KMS-11 (cell line): ENCODE data around the gene IL1F10.
"Not testable (repeated sequence)": the region's sequence is repeated elsewhere in the genome, so short reads cannot be mapped to it uniquely, and the experiment has no call there.

ENCODE experiments used
- H2AFZ ChIP-seq: fragments of 200-600 bp; sonication (generic); 2 replicates; pipeline ENCODE4 v1.6.1; 2016; ENCODE audit warnings: antibody characterized with exemption, mixed run types, low read depth
- H3K27ac ChIP-seq: fragments of 200-600 bp; sonication (generic); 2 replicates; pipeline ENCODE4 v1.6.1; 2016; ENCODE audit warnings: mild to moderate bottlenecking, mixed run types
- H3K27me3 ChIP-seq: fragments of 200-600 bp; sonication (generic); 2 replicates; pipeline ENCODE4 v1.6.1; 2017; ENCODE audit warnings: mild to moderate bottlenecking, low read depth, mixed run types, moderate library complexity; ENCODE audit not compliant: insufficient read depth
- H3K36me3 ChIP-seq: fragments of 200-600 bp; sonication (generic); 2 replicates; pipeline ENCODE4 v1.6.1; 2017; ENCODE audit warnings: mild to moderate bottlenecking, mixed run types; ENCODE audit not compliant: insufficient read depth
- H3K4me1 ChIP-seq: fragments of 200-600 bp; sonication (generic); 2 replicates; pipeline ENCODE4 v1.6.1; 2016; ENCODE audit warnings: mild to moderate bottlenecking, low read depth, mixed run types; ENCODE audit not compliant: poor library complexity, severe bottlenecking
- H3K4me2 ChIP-seq: fragments of 200-600 bp; sonication (generic); 2 replicates; pipeline ENCODE4 v1.7.0; 2016; ENCODE audit warnings: mild to moderate bottlenecking, mixed run types
- H3K4me3 ChIP-seq: fragments of 200-600 bp; sonication (generic); IDR thresholded peaks from 2 replicates; pipeline ENCODE4 v1.6.1; 2017; ENCODE audit warnings: low read depth, low read length, mixed read lengths; ENCODE audit not compliant: insufficient read depth
- H3K79me2 ChIP-seq: fragments of 200-600 bp; sonication (generic); 2 replicates; pipeline ENCODE4 v1.6.1; 2016; ENCODE audit warnings: low read depth, mixed run types; ENCODE audit not compliant: insufficient read depth
- H3K9ac ChIP-seq: fragments of 200-600 bp; sonication (generic); 2 replicates; pipeline ENCODE4 v1.6.1; 2016; ENCODE audit warnings: mild to moderate bottlenecking, mixed run types
- H4K20me1 ChIP-seq: fragments of 200-600 bp; sonication (generic); 2 replicates; pipeline ENCODE4 v1.6.1; 2016; ENCODE audit warnings: mild to moderate bottlenecking, mixed run types; ENCODE audit not compliant: insufficient read depth
- TF ChIP-seq, protein P1 (sequence below): fragments of 200-600 bp; sonication (generic); conservative IDR thresholded peaks from 2 replicates; pipeline ENCODE4 v1.6.1; 2017; ENCODE audit warnings: low read depth, mild to moderate bottlenecking, antibody characterized with exemption, low read length, moderate library complexity, mixed read lengths

Gene IL1F10

GRCh38 chr2:113093613-113093977, 25.8 kb downstream of the IL1F10 start:
- H3K27me3 ChIP-seq: no peaks in the 10 kb centered on the region
- H3K27ac ChIP-seq: no peak overlapping the region
- no peak overlapping the region for H3K4me3 ChIP-seq
- no peak overlapping the region for H2AFZ ChIP-seq
- H3K36me3 ChIP-seq: no peaks in the 10 kb centered on the region
- no peaks in the 10 kb centered on the region for H4K20me1 ChIP-seq
- no peaks in the 10 kb centered on the region for H3K4me1 ChIP-seq
- H3K79me2 ChIP-seq: no peaks in the 10 kb centered on the region
- TF ChIP-seq, protein P1, sequence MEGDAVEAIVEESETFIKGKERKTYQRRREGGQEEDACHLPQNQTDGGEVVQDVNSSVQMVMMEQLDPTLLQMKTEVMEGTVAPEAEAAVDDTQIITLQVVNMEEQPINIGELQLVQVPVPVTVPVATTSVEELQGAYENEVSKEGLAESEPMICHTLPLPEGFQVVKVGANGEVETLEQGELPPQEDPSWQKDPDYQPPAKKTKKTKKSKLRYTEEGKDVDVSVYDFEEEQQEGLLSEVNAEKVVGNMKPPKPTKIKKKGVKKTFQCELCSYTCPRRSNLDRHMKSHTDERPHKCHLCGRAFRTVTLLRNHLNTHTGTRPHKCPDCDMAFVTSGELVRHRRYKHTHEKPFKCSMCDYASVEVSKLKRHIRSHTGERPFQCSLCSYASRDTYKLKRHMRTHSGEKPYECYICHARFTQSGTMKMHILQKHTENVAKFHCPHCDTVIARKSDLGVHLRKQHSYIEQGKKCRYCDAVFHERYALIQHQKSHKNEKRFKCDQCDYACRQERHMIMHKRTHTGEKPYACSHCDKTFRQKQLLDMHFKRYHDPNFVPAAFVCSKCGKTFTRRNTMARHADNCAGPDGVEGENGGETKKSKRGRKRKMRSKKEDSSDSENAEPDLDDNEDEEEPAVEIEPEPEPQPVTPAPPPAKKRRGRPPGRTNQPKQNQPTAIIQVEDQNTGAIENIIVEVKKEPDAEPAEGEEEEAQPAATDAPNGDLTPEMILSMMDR: no peak
- H3K4me2 ChIP-seq: no peak overlapping the region
- no peak overlapping the region for H3K9ac ChIP-seq

- H3K36me3 ChIP-seq, H3K9ac ChIP-seq, H4K20me1 ChIP-seq, H3K27me3 ChIP-seq, H3K4me1 ChIP-seq, H3K27ac ChIP-seq, H3K79me2 ChIP-seq, H2AFZ ChIP-seq, H3K4me2 ChIP-seq, H3K4me3 ChIP-seq: not testable (repeated sequence)
These were observed 28.5 kb downstream of the IL1F10 start for GRCh38 chr2:113096306-113096705.

GRCh38 chr2:113096842-113097618, 29.3 kb downstream of the IL1F10 start:
- not testable (repeated sequence) for H3K36me3 ChIP-seq, H3K27ac ChIP-seq, H3K79me2 ChIP-seq, H3K4me3 ChIP-seq, H3K27me3 ChIP-seq, H2AFZ ChIP-seq, H3K4me2 ChIP-seq, H4K20me1 ChIP-seq, H3K4me1 ChIP-seq, H3K9ac ChIP-seq

- no peak overlapping the region; the same call in 1 of the 2 replicates for H3K4me2 ChIP-seq
- peak overlapping the region; percentile 10; the same call in 1 of the 2 replicates for H2AFZ ChIP-seq
- H3K4me3 ChIP-seq: no peak overlapping the region
- TF ChIP-seq, protein P1: no peak
- no peaks in the 10 kb centered on the region for H3K4me1 ChIP-seq
- H3K36me3 ChIP-seq: no peaks in the 10 kb centered on the region
- no peaks in the 10 kb centered on the region for H3K27me3 ChIP-seq
- H3K27ac ChIP-seq: no peak overlapping the region
- no peak overlapping the region for H3K9ac ChIP-seq
- H3K79me2 ChIP-seq: no peaks in the 10 kb centered on the region
- no peaks in the 10 kb centered on the region for H4K20me1 ChIP-seq
These were observed 30.3 kb downstream of the IL1F10 start for GRCh38 chr2:113098041-113098440.

DNA sequence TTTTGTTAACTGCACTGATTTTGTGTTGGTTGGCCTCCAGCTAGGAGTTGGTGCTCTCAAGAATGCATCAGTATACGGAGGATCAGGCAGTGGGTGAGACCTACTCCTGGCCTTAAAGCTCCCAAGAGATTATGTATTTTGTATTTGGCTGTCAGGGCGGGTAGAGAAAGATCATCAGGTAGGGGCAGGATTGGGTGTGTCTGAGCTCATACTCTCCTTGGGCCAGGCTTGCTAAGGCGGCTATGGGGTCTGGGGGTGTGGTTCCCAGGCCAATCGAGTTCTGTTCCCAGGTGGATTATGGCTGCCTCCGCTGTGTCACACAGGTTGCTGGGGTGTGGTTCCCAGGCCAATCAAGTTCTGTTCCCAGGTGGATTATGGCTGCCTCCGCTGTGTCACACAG, 30.8 kb downstream of the IL1F10 start:
- Histone ChIP-seq H3K9ac (no peak overlapping the region), H3K4me3 (no peak overlapping the region), H3K36me3 (no peaks in the 10 kb centered on the region), H2AFZ (peak overlapping the region; percentile 10; the same call in 1 of the 2 replicates), H3K79me2 (no peaks in the 10 kb centered on the region), H3K4me1 (no peaks in the 10 kb centered on the region), H3K27ac (no peak overlapping the region), H3K27me3 (no peaks in the 10 kb centered on the region), H3K4me2 (no peak overlapping the region), H4K20me1 (no peaks in the 10 kb centered on the region)
- TF ChIP-seq, protein P1: no peak
